HuH-7 (cell line): ENCODE measurements around the gene TULP4.
"Not testable (repeated sequence)": the region's sequence is repeated elsewhere in the genome, so short reads cannot be mapped to it uniquely, and the experiment has no call there.

Experiments used
- DNase-seq: peaks from one replicate; pipeline ENCODE4 v3.0.0; 2011; ENCODE audit warnings: low spot score

TULP4 gene

DNA sequence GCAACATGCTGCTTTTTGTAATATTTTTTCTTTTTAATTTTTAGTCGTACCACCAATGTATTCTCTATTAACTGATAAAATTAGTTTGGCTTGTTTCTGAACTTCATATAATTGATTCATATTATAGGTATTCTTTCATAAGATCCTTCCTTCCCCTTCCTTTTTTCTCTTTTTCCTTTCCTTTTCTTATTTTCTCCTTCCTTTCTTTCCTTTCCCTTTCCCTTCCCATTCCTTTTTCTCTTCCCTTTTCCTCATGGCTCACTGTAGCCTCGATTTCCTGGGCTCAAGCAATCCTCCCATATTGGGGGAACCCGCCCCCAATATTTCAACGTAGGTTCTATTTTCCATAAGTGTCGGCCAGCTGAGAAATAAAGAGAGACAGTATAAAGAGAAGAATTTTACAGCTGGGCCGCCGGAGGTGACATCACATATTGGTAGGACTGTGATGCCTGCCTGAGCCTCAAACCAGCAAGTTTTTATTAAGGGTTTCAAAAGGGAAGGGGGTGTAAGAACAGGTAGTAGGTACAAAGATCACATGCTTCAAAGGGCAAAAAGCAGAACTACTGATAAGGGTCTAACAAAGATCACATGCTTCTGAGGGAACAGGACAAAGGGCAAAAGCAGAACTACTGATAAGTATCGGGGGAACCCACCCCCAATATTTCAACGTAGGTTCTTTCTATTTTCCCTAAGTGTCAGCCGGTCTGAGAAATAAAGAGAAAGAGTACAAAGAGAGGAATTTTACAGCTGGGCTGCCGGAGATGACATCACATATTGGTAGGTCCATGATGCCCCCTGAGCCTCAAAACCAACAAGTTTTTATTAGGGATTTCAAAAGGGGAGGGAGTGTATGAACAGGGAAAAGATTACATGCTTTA lies 16.1 kb upstream of the TULP4 start:
- DNase-seq, result not testable (repeated sequence)

DNA sequence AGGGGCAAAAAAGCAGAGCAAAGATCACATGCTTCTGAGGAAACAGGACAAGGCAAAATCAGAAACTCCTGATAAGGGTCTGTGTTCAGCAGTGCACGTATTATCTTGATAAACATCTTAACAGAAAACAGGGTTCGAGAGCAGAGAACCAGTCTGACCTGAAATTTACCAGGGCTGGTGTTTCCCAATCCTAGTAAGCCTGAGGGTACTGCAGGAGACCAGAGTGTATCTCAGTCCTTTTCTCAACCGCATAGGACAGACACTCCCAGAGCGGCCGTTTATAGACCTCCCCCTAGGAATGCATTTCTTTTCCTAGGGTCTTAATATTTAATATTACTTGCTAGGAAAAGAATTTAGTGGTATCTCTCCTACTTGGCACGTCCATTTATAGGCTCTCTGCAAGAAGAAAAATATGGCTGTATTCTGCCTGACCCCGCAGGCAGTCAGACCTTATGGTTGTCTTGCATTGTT lies 15.4 kb upstream of the TULP4 start:
- not testable (repeated sequence) for DNase-seq

DNA sequence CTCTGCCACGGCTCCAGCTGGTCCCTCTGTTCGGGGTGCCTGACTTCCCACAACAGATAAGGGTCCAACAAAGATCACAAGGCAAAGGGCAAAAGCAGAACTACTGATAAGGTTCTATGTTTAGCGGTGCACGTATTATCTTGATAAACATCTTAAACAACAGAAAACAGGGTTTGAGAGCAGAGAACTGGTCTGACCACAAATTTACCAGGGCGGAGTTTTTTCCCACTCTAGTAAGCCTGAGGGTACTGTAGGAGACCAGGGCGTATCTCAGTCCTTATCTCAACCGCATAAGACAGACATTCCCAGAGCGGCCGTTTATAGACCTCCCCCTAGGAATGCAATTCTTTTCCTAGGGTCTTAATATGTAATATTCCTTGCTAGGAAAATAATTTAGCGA lies 14.6 kb upstream of the TULP4 start:
- not testable (repeated sequence) for DNase-seq

DNA sequence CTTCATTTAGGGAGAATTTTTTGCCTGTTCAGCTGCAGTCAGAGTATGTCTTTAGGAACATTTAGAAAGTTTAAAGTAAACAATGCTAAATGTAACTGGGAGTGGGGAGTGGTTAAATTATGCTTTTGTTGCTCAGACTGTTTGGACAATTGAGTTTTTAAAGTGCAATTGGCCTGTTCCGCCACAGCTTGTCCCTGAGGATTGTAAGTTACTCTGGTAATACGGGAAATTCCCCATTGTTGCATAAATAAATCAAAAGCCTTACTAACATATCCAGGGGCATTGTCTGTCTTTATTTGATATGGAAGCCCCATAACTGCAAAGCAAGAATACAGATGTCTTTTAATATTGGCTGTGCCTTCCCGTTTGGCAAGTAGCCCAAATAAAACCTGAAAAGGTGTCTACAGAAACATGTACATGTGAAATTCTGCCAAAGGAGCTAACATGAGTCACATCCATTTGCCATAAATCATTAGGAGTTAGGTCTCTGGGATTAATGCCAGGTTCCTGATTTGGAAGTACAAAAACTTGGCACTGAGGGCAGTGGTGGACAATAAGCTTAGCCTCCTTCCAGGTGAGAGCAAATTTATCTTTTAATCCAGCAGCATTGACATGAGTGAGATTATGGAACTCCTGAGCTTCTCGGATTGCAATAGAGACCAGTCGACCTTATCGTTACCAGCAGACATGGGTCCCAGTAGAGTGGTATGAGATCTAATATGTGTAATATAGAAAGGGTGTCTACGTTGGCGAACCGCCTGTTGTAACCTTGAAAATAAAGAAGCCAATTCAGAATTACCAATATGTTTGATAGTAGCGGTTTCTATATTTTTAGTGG lies 11.7 kb upstream of the TULP4 start:
- DNase-seq, result not testable (repeated sequence)

DNA sequence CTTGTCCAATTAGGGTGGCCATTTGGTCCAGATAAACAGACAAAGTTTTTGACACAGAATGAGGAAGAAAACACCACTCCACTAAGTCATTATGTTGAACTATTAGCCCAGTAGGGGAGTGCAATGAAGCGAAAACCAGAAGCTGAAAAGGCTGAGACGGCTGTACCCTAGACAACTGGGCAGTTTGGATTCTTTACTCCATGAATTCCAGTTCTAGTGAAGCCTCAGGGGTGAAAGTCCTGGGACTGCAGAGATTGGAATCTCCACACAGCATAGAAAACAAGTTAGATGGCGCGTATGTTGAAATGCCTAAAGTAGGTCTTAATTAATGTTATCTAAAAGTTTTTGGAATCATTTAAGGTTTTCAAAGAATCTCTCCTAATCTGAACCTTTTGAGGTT lies 10.7 kb upstream of the TULP4 start:
- DNase-seq, result not testable (repeated sequence)

DNA sequence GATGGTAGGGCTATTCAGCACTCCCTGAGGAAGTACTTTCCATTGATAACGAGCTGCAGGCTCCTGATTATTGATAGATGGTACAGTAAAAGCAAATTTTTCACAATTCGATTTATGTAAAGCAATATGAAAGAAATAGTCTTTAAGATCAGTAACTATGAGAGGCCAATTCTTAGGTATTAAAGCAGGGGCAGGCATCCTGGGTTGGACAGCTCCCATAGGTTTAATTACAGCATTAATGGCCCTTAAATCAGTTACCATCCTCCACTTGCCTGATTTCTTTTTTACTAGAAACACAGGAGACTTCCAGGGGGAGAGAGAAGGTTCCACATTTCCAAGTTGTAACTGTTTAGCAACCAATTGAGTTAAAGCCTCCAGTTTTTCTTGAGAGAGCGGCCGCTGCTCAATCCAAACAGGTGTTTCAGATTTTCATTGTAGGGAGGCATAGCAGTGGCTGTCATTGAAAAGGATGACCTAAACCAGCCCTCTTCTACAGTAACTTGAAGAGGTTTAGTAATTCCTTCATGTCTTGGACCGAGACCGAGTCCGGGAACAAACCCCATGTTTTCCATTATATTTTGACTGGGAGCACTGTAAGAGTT lies 10.0 kb upstream of the TULP4 start:
- DNase-seq, result not testable (repeated sequence)

DNA sequence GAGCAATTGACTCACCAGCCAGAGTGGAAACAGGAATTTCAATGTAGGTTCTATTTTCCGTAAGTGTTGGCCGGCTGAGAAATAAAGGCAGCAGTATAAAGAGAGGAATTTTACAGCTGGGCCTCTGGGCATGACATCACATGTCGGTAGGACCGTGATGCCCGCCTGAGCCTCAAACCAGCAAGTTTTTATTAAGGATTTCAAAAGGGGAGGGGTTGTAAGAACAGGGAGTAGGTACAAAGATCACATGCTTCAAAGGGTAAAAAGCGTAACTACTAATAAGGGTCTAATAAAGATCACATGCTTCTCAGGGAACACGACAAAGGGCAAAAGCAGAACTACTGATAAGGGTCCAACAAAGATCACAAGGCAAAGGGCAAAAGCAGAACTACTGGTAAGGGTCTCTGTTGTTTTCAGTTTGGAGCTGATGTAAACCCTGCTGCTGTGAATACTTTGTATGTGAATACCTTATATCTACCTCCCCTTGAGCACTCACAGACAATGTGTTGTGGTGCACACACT lies 9.0 kb upstream of the TULP4 start:
- DNase-seq, result no peak

DNA sequence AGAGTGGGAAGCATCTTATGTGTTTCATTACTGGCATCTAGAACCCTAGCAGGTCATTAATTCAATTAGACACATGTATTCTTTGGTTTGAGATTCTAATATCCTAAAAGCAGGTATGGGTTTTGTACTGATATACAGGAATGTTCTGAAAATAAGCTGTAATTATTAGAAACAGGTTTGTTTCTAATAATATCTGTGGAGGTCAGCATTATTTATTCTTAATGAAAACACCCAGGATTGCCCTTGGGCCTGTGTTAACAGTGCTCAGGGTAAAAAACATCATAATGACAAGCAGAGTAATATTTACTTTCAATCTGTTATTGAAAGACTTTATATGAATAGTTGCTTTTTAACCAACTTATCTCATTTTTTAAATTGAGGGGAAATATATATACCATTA lies 8.0 kb upstream of the TULP4 start:
- no peak for DNase-seq

DNA sequence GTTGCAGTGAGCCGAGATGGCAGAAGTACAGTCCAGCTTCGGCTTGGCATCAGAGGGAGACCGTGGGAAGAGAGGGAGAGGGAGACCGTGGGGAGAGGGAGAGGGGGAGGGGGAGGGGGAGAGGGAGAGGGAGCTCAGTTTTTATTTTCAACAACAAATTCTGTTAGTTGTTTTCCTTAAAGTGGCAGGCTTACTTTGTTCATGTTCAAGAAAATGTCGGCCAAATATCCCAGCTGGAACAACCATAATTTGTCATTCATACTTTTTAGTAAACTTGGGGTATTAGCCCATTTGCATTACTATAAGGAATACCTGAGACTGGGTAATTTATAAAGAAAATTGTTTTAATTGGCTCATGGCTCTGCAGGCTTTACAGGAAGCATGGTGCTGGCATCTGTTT lies 2.5 kb upstream of the TULP4 start:
- no peak for DNase-seq

DNA sequence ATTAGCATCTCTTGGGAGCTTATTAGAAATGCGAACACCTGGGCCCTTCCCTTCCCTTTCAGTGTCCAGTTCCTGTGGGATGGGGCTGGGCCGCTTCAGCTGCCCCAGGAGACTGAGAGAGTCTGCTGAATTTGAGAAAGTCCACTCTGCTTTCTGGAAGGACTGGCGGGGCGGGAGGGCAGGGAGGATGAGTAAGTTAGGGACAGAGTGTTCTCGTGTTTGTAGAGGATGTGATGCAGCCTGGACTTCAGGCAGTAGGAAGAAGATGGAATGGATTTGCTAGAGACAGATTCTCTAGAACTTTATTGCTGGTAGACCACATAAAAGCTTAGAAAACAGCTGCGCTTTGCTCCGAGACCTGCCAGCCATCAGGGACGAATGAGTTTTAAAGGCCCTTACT lies 1.1 kb upstream of the TULP4 start:
- no peak for DNase-seq

DNA sequence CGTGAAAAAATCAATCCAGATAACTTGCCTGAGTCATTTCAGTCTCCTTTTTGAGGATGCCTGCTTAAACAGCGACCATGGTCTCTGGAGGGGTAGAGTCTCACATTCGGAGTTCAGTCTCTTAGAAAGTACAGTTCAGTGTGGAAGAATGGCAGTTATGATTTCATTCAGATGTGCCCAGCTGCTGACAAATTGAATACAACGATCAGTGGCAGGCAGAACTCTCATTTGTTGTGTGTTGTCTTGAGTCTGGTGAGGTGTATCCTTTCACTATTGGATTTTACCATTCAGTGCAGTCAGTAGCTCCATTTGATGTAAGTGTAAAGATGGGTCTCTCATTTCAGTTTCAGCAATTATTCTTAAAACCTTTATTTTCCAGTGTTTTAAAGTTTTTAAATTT lies 639 bp upstream of the TULP4 start:
- no peak for DNase-seq

DNA sequence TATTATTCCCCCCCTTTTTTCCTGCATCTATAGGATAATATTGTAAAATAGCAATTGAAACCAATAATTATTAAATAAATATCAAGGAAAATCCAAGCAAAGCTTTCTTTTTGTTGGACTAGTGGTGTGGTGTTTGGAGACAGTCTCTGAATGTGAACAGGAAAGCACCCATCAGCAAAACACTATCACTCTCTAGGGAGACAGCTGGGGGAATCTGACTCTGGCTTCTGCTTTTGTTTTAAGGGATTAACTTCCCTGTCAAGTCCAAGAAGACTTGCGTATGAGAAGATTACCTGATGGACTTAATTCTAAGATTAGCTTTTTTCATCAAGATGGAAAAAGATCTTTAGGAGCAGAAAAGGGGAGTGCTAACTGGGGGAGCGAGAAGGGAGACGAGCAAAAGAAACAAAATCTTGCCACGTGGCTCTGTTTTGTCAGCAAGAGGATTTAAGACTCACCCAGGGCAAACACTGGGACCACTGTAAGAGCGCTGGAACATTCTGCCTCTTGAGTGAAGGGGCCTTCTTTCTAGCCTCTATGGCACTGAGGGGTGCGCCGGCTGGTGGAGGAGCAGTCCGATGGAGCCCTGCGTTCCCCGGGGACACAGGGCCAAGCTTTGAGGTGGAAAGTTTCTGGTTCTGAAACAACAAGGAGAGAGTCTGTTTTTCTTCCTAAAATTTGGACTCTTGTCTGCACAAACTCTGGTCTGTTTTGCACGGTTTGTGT lies 570 bp downstream of the TULP4 start:
- no peak for DNase-seq

DNA sequence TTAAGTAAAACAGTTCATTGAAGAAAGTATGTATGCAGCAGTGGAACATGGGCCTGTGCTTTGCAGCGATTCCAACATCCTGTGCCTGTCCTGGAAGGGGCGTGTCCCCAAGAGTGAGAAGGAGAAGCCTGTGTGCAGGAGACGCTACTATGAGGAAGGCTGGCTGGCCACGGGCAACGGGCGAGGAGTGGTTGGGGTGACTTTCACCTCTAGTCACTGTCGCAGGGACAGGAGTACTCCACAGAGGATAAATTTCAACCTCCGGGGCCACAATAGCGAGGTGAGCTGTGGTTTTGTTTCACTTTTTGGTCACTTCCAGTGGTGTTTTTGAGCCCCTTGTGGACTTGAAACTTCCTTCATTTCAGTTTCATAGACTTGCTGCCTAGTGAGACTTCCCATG lies 1.7 kb downstream of the TULP4 start:
- DNase-seq, result no peak

DNA sequence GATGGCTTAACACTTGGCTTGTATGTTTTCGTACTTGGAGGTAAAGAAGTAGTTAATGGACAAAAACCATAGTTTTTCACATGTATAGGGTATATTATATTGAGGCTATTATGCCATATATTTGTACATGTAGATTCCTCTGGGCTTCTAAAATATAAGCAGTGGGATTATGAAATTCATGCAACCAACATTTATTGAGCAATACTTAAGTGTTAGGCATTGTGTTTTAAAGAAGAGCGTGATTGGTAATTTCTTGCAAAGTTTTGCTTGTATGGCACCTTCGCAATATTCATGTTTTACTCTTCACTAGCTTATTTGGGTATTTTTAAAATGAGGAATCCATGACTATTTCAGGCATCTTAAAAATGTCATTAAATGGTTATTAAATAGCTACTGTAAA lies 2.5 kb downstream of the TULP4 start:
- no peak for DNase-seq

DNA sequence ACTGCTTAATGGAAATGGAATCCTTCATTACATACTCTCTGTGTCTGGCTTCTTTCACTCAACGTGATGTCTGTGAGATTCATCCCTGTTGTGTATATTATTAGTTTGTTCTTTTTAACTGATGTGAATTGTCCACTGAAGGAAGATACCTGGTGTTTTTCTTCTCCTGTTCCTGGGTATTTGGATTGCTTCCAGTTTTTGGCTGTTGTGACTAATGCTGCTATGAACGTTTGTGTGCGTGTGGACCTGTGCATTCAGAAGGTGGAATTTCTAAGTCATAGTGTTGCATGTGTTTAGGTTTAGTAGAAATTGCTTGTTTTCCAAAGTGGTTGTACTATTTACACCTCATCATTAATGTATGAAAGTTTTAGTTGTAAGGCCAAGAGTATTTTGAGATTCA lies 3.8 kb downstream of the TULP4 start:
- DNase-seq, result no peak

DNA sequence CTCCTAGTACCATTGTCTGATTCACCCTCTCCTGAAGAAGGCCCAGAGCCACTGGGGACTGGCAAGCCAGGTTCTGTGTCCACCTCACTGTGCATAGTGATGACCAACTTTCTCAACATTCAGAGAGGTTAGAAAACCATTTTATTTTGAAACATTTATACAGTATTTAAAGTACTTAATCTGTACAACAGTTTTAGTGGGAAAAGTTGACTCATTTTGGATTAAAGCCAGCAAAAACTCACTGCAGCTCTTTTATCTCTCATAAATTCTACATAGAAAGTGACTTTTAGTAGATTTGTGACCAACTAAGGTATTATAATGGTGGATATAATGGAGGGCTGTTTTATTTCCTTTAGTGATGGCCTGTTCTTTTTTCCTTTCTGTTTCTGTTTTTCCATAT lies 9.7 kb downstream of the TULP4 start:
- no peak for DNase-seq

DNA sequence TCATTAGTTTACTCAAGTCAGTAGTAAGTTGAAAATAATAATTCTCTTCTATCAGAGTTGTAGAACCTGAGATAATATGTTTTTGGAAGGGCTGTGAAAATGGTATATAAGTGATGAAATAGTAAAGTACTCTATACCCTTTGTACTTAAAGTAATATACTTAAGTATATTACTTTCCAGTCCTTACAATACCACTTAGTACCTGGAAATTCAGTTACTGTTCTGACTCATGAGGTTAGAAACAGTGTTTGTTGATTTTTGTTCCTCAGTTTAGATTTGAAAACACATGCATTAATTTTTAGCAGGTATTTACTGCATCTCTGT lies 10.1 kb downstream of the TULP4 start:
- DNase-seq, result no peak

DNA sequence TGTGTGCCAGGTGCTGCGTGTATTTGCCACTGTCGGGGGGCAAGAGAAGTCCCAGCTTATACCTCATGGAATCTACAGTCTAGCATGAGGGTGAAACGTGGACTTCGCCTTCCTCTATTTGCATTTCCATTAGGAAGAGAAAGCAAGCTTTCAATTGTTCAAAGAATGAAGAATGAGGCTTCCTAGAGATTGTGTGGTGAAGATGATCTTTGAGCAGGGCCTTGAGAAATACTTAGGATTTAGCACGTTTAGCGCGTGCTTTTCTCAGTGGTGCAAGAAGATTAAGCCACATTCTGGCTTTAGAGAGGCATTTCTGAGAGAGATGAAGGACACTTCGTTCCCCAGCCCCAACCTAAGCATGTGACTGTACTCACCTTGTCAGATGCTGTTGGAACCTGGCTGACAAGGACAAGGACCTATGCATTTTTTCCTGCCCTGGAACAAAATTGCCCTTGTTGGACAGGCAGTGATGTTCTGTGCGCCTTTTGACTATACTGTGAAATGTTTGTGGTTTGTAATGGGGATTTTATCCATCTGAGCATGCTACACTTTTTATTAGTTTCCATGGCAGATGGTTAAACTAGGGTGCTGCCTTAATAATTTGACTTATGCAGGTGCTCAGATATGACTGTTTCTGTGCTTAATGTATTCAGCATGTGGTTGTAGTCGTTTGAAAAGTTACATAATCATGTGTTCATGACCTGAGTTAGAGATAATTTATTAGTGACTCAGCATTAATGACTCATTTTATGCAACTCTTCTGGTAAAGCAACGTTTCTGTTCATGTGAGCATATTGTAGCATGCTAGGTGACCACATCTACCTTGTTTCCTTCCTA lies 10.7 kb downstream of the TULP4 start:
- DNase-seq, result no peak

DNA sequence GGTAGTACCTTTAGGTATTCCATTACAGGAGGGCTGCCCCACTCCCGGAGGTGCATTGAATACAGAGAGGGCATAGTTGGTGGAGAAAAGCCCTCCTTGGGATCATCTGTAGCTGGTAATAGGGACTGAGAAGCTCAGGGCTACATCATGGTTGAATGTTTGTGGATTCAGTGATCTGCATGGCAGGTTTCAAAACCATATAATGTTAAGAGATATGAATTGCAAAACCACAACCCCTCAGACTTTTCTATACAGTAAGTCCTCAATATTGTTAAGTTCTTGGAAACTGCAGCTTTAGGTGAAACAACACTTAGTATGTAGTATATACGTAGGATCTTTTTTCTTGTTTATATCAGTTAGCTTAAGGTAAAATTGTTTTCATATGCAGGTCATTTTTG lies 11.3 kb downstream of the TULP4 start:
- DNase-seq, result no peak

DNA sequence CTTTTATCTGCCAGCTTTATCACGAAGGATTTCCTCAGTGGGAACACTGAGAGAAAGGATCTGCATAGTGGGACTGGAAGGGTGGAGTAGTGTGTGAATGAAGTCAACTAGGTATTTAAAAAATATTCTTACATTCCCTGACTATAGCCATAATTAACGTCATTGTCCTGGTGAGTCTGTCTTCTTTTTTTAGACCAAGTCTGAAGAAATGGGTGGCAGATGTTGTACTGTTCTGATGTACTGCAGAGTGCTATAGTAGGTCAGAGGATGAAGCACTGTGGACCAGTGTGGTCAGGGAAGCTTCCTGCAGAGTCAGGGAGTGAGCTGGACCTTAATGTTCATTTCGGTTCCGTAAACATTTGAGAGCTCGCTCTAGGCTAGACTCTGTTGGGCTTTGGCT lies 11.9 kb downstream of the TULP4 start:
- DNase-seq, result no peak

DNA sequence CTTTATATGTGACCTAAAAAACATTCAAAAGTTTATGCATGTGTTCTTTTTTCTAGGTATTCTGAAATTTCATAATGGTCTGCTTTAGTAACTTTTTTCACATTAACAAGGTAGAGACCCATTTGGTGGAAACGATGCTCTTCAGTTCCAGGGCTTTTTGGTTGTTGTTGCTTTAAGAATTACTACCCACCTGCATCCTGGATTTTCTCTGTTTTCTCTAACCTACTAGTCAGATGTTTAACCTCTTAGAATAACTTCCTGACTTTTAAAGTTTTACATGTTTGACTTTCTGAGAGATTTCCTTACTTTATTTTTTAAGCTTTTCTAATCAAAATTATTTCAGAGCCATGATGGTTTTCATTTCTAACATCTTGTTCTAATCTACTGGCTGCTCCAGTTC lies 14.9 kb downstream of the TULP4 start:
- DNase-seq, result no peak
